Posterior vena cava (tissue), 2 donors: ENCODE measurements around the gene MYCBP2. TPM values are rescaled to one million over a fixed set of nuclear protein-coding genes. Genes with fewer than 3 reads are reported as not detected.
"Not testable (repeated sequence)": the region's sequence is repeated elsewhere in the genome, so short reads cannot be mapped to it uniquely, and the experiment has no call there.

Source experiments
- DNase-seq: peaks from one replicate; pipeline ENCODE4 v3.0.0-alpha.2; 2020; ENCODE audit warnings: low spot score
- intact Hi-C, 2 donors: fragments of 100-400 bp; cut with DNase I; formaldehyde crosslinking; loops; one replicate each; pipeline versions ENCODE4 v1.14.1 to v1.14.2; 2022 to 2023
- total RNA-seq, 2 donors: library from RNA; stranded (reverse); fragmentation: NEBNext Ultra II Directional; extraction: Animal tissue kit (Norgen Biotek cat#: 25700); gene quantifications; one replicate each; pipeline ENCODE4 v1.2.1, GENCODE V29; 2021
- donor health status: DM: yes; HTN: yes; CAD: no.
- donor health status: DM: yes; HTN: yes; CAD: no.

Gene MYCBP2
- total RNA-seq, 2 donors from 2014 or later: 153 to 188 TPM

- intact Hi-C loops: no loop called here
- no peak for DNase-seq
Observed at GRCh38 chr13:77016888-77017623, 309.8 kb downstream of the MYCBP2 start.

- DNase-seq: no peak
- intact Hi-C loops: no loop called here
Observed at GRCh38 chr13:77016251-77016812, 310.6 kb downstream of the MYCBP2 start.

- DNase-seq: no peak
- intact Hi-C loops: no loop called here
Observed at GRCh38 chr13:77014906-77015685, 311.8 kb downstream of the MYCBP2 start.

- no peak for DNase-seq
- intact Hi-C loops: no loop called here
Observed at GRCh38 chr13:77013853-77014542, 312.9 kb downstream of the MYCBP2 start.

- intact Hi-C loops, DNase-seq: not testable (repeated sequence)
Observed at GRCh38 chr13:77009719-77010118, 317.2 kb downstream of the MYCBP2 start.

GRCh38 chr13:77009011-77009410 lies 317.9 kb downstream of the MYCBP2 start:
- DNase-seq: no peak
- intact Hi-C loops: no loop called here

GRCh38 chr13:77008337-77008736 lies 318.6 kb downstream of the MYCBP2 start:
- intact Hi-C loops, DNase-seq: not testable (repeated sequence)

GRCh38 chr13:77002590-77003190 lies 324.2 kb downstream of the MYCBP2 start:
- intact Hi-C loops: no loop called here
- no peak for DNase-seq

GRCh38 chr13:77001963-77002587 lies 324.8 kb downstream of the MYCBP2 start:
- intact Hi-C loops: no loop called here
- no peak for DNase-seq

- intact Hi-C loops: no loop called here
- DNase-seq: no peak
Observed at GRCh38 chr13:77001540-77001939, 325.4 kb downstream of the MYCBP2 start.

- DNase-seq: no peak
- intact Hi-C loops: no loop called here
Observed at GRCh38 chr13:77000475-77000874, 326.4 kb downstream of the MYCBP2 start.

Other genes with a start within 250 kb of the MYCBP2 start
- not detected for gene SCEL, start 208.6 kb upstream of the MYCBP2 start, total RNA-seq